Neural cell (in vitro differentiated cells): ENCODE measurements around the gene TMEM167B. TPM values are rescaled to one million over a fixed set of nuclear protein-coding genes. Genes with fewer than 3 reads are reported as not detected.

Source experiments
- H2AFZ ChIP-seq: fragments of 200-600, 300-800 bp; sonication (generic), shearing (Covaris generic); 2 replicates; pipeline ENCODE4 v1.6.0; 2014; ENCODE audit warnings: low read depth, mild to moderate bottlenecking, antibody characterized with exemption, low read length, moderate library complexity
- H3F3A ChIP-seq: fragments of 200-600 bp; shearing (Covaris generic); 2 replicates; pipeline ENCODE4 v1.6.1; 2016; ENCODE audit warnings: mild to moderate bottlenecking, moderate library complexity, mixed read lengths, antibody characterized with exemption, low read length; ENCODE audit not compliant: insufficient read depth, poor library complexity, severe bottlenecking
- H3K27ac ChIP-seq: fragments of 200-600, 300-800 bp; sonication (generic), shearing (Covaris generic); 2 replicates; pipeline ENCODE4 v1.5.1; 2014; ENCODE audit warnings: mild to moderate bottlenecking, low read length, moderate library complexity
- H3K27me3 ChIP-seq: fragments of 300-800, 200-600 bp; sonication (generic), shearing (Covaris generic); 2 replicates; pipeline ENCODE4 v1.6.0; 2014; ENCODE audit warnings: mild to moderate bottlenecking, low read depth, low read length, moderate library complexity; ENCODE audit not compliant: insufficient read depth
- H3K36me3 ChIP-seq: fragments of 300-800, 200-600 bp; sonication (generic), shearing (Covaris generic); 2 replicates; pipeline ENCODE4 v1.5.1; 2014; ENCODE audit warnings: mild to moderate bottlenecking, antibody characterized with exemption, low read length, moderate library complexity; ENCODE audit not compliant: insufficient read depth
- H3K4me2 ChIP-seq: fragments of 300-800, 200-600 bp; sonication (generic), shearing (Covaris generic); 2 replicates; pipeline ENCODE4 v1.6.0; 2014; ENCODE audit warnings: mild to moderate bottlenecking, low read length
- H3K4me3 ChIP-seq: fragments of 300-800, 200-600 bp; sonication (generic), shearing (Covaris generic); 2 replicates; pipeline ENCODE4 v1.5.1; 2014; ENCODE audit warnings: mild to moderate bottlenecking, low read length, moderate library complexity
- H3K79me2 ChIP-seq: fragments of 200-600 bp; shearing (Covaris generic); replicated peaks from 2 replicates; pipeline ENCODE4 v1.6.0; 2014; ENCODE audit warnings: mild to moderate bottlenecking, low read length, moderate library complexity; ENCODE audit not compliant: insufficient read depth
- H3K9ac ChIP-seq: fragments of 300-800, 200-600 bp; sonication (generic), shearing (Covaris generic); 2 replicates; pipeline ENCODE4 v1.6.1; 2016; ENCODE audit warnings: mild to moderate bottlenecking, low read length, mixed read lengths
- H3K9me2 ChIP-seq: fragments of 200-600 bp; shearing (Covaris generic); 2 replicates; pipeline ENCODE4 v1.6.1; 2016; ENCODE audit warnings: mild to moderate bottlenecking, low read length, mixed read lengths; ENCODE audit not compliant: insufficient read depth
- H3K9me3 ChIP-seq: fragments of 200-600, 300-800 bp; sonication (generic), shearing (Covaris generic); 2 replicates; pipeline ENCODE4 v1.6.1; 2016; ENCODE audit warnings: mild to moderate bottlenecking, mixed run types, low read length, moderate library complexity, mixed read lengths
- H4K20me1 ChIP-seq: fragments of 200-600 bp; shearing (Covaris generic); 2 replicates; pipeline ENCODE4 v1.6.1; 2016; ENCODE audit warnings: mild to moderate bottlenecking, mixed run types; ENCODE audit not compliant: insufficient read depth
- EP300 ChIP-seq: fragments of 450-650 bp; conservative IDR thresholded peaks from 2 replicates; pipeline ENCODE4 v1.6.1; 2014; ENCODE audit warnings: antibody characterized with exemption, mild to moderate bottlenecking, moderate library complexity; ENCODE audit not compliant: poor library complexity, severe bottlenecking
- EZH2 ChIP-seq: fragments of 200-600, 300-800 bp; shearing (Covaris generic), sonication (generic); IDR thresholded peaks from 2 replicates; pipeline ENCODE4 v1.6.1; 2014; ENCODE audit warnings: antibody characterized with exemption, low read length, borderline replicate concordance, mild to moderate bottlenecking; ENCODE audit not compliant: insufficient read depth, poor library complexity, severe bottlenecking
- MXI1 ChIP-seq: fragments of 450-650 bp; conservative IDR thresholded peaks from 2 replicates; pipeline ENCODE4 v1.6.1; 2014; ENCODE audit warnings: antibody characterized with exemption, mild to moderate bottlenecking; ENCODE audit not compliant: poor library complexity, severe bottlenecking
- POLR2AphosphoS5 ChIP-seq: IDR thresholded peaks from 2 replicates; pipeline ENCODE4 v1.6.1; 2012
- RAD21 ChIP-seq: fragments of 450-650 bp; conservative IDR thresholded peaks from 2 replicates; pipeline ENCODE4 v1.6.1; 2014; ENCODE audit warnings: antibody characterized with exemption, mild to moderate bottlenecking, moderate library complexity
- SMC3 ChIP-seq: fragments of 450-650 bp; conservative IDR thresholded peaks from 2 replicates; pipeline ENCODE4 v1.6.1; 2014; ENCODE audit warnings: antibody characterized with exemption, mild to moderate bottlenecking, moderate library complexity; ENCODE audit not compliant: poor library complexity
- TAF1 ChIP-seq: IDR thresholded peaks from 2 replicates; pipeline ENCODE4 v1.6.1; 2012; ENCODE audit warnings: low read depth
- polyA plus RNA-seq: library from polyadenylated mRNA; depleted of rRNA; stranded (reverse); fragments of >200 nt; gene quantifications from 2 replicates; pipeline ENCODE4 v1.2.3, GENCODE V29; 2014
- TF ChIP-seq, protein P1 (sequence below): fragments of 450-650 bp; IDR thresholded peaks from 2 replicates; pipeline ENCODE4 v1.5.1; 2014; ENCODE audit warnings: antibody characterized with exemption, mild to moderate bottlenecking, moderate library complexity; ENCODE audit not compliant: poor library complexity, severe bottlenecking
- TF ChIP-seq, protein P2 (sequence below): IDR thresholded peaks from 2 replicates; pipeline ENCODE4 v1.6.1; 2012; ENCODE audit warnings: borderline replicate concordance

TMEM167B gene
- polyA plus RNA-seq, 1 donor from 2014 or later = 53.9 TPM

GRCh38 chr1:109067883-109068282 is 22.7 kb upstream of the TMEM167B start:
- Histone ChIP-seq H3K4me2 (no peak overlapping the region), H3K79me2 (peaks cover 3% of the 10 kb centered on the region), H3K36me3 (no peaks in the 10 kb centered on the region), H3K9me2 (no peaks in the 10 kb centered on the region), H4K20me1 (no peaks in the 10 kb centered on the region), H3K9me3 (no peaks in the 10 kb centered on the region), H2AFZ (no peak overlapping the region), H3K27me3 (no peaks in the 10 kb centered on the region), H3K27ac (no peak overlapping the region), H3K4me3 (no peak overlapping the region), H3K9ac (no peak overlapping the region), H3F3A (no peaks in the 10 kb centered on the region)
- TF ChIP-seq, protein P1, sequence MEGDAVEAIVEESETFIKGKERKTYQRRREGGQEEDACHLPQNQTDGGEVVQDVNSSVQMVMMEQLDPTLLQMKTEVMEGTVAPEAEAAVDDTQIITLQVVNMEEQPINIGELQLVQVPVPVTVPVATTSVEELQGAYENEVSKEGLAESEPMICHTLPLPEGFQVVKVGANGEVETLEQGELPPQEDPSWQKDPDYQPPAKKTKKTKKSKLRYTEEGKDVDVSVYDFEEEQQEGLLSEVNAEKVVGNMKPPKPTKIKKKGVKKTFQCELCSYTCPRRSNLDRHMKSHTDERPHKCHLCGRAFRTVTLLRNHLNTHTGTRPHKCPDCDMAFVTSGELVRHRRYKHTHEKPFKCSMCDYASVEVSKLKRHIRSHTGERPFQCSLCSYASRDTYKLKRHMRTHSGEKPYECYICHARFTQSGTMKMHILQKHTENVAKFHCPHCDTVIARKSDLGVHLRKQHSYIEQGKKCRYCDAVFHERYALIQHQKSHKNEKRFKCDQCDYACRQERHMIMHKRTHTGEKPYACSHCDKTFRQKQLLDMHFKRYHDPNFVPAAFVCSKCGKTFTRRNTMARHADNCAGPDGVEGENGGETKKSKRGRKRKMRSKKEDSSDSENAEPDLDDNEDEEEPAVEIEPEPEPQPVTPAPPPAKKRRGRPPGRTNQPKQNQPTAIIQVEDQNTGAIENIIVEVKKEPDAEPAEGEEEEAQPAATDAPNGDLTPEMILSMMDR = no peak
- TF ChIP-seq RAD21 (no peak), MXI1 (no peak), EZH2 (no peak), EP300 (no peak), TAF1 (no peak), SMC3 (no peak), POLR2AphosphoS5 (no peak)
- TF ChIP-seq, protein P2, sequence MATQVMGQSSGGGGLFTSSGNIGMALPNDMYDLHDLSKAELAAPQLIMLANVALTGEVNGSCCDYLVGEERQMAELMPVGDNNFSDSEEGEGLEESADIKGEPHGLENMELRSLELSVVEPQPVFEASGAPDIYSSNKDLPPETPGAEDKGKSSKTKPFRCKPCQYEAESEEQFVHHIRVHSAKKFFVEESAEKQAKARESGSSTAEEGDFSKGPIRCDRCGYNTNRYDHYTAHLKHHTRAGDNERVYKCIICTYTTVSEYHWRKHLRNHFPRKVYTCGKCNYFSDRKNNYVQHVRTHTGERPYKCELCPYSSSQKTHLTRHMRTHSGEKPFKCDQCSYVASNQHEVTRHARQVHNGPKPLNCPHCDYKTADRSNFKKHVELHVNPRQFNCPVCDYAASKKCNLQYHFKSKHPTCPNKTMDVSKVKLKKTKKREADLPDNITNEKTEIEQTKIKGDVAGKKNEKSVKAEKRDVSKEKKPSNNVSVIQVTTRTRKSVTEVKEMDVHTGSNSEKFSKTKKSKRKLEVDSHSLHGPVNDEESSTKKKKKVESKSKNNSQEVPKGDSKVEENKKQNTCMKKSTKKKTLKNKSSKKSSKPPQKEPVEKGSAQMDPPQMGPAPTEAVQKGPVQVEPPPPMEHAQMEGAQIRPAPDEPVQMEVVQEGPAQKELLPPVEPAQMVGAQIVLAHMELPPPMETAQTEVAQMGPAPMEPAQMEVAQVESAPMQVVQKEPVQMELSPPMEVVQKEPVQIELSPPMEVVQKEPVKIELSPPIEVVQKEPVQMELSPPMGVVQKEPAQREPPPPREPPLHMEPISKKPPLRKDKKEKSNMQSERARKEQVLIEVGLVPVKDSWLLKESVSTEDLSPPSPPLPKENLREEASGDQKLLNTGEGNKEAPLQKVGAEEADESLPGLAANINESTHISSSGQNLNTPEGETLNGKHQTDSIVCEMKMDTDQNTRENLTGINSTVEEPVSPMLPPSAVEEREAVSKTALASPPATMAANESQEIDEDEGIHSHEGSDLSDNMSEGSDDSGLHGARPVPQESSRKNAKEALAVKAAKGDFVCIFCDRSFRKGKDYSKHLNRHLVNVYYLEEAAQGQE = no peak

GRCh38 chr1:109069294-109069693 is 21.3 kb upstream of the TMEM167B start:
- Histone ChIP-seq H4K20me1 (no peaks in the 10 kb centered on the region), H3K79me2 (peaks cover 3% of the 10 kb centered on the region), H3K27me3 (no peaks in the 10 kb centered on the region), H3K4me3 (no peak overlapping the region), H3K9me3 (no peaks in the 10 kb centered on the region), H3K9ac (no peak overlapping the region), H3K4me2 (no peak overlapping the region), H3K27ac (no peak overlapping the region), H2AFZ (no peak overlapping the region), H3F3A (no peaks in the 10 kb centered on the region), H3K9me2 (no peaks in the 10 kb centered on the region), H3K36me3 (no peaks in the 10 kb centered on the region)
- TF ChIP-seq, protein P2 = no peak
- TF ChIP-seq SMC3 = no peak
- TF ChIP-seq POLR2AphosphoS5 = no peak
- no peak for TF ChIP-seq EZH2
